Measurements from ENCODE around the gene TRUB2.
A peak's percentile ranks its signal among the peaks of the same experiment; 100 is the strongest.

Gene TRUB2, protein sequence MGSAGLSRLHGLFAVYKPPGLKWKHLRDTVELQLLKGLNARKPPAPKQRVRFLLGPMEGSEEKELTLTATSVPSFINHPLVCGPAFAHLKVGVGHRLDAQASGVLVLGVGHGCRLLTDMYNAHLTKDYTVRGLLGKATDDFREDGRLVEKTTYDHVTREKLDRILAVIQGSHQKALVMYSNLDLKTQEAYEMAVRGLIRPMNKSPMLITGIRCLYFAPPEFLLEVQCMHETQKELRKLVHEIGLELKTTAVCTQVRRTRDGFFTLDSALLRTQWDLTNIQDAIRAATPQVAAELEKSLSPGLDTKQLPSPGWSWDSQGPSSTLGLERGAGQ

DNA sequence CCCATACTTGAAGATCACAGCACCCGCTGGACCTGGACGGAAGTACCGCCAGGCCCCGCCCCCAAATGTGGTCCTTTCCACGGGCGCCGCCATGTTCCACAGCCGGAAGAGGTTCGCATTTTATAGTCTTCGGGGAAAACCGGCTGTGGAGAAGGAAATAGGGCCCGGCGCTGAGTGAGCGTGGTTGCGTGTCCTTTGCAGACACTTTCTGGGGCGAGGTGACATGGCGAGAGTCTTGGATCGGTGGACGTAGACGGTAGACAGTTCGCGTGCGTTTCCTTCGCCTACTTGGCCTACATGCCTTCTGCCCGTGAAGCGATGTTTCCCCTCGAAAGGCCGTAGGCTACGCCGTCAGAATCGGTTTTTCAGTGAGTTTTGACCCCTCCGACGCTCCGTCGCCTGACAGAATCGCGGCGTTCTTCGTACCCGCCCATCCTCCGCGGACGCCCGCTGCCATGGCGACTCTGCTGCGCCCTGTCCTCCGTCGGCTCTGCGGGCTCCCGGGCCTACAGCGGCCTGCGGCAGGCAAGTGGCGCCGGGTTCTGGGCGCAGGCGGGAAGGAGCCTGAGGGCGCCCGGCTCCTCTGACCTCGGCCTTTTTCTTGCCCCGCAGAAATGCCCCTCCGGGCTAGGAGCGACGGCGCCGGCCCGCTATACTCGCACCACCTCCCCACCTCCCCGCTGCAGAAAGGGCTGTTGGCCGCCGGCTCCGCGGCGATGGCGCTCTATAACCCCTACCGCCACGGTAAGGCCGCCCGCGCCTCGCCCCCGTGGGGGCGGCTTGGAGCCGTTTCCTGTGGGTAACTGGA is at the start of gene TRUB2, which contains the start of gene COQ4:
Gene TRUB2 (minus strand): TSS at position 44 of the 808 bp plus-strand sequence. CDS start 39 bp downstream, at position 5.
Gene COQ4 (plus strand): TSS at position 436 of the 808 bp plus-strand sequence. CDS start 20 bp downstream, at position 456.
- Histone ChIP-seq H3K4me2 (peak within 1 kb of the TSS; percentile 90), H3K4me3 (peak within 1 kb of the TSS; percentile 86), H3K36me3 (peaks cover 70% of the 10 kb centered on the region), H3K27me3 (no peaks in the 10 kb centered on the region), H3K27ac (peak within 1 kb of the TSS; percentile 92), H3K9ac (peak within 1 kb of the TSS; percentile 87), H4K20me1 (peaks cover 12% of the 10 kb centered on the region; the same call in 1 of the 2 replicates), H3K4me1 (peaks cover 24% of the 10 kb centered on the region), H3K9me3 (no peaks in the 10 kb centered on the region)
- no peak for TF ChIP-seq Cebpa-rat (IDR thresholded peaks at IDR 0.05)

DNA sequence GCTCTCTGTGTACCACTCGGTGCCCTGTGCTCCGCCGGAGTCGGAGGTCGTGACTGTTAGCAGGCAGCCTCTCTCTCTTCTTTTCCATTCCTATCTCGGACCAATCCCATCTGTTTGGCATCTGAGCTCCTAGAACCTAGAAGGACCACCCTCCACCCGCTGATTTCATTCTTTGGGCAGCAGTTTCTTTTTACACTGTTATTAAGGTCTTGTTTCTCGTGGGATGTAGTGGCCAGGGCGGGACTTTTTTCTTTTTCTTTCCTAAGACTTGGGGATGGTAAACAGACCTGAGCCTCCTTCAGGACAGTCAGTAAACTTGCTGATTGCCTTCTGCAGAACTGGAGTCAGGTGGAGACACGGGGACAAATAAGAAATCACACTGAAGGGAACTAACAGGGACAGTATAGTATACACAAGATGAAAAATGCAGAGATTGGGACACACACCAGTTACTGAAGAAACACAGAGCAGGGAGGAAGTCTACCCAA is 49.4 kb upstream of the TRUB2 start:
- peaks cover 21% of the 10 kb centered on the region for H3K4me1 ChIP-seq
- peak overlapping the region; percentile 87 for H3K9ac ChIP-seq
- peaks cover 23% of the 10 kb centered on the region for H4K20me1 ChIP-seq
- H3K27me3 ChIP-seq: no peaks in the 10 kb centered on the region
- TF ChIP-seq Cebpa-rat (IDR thresholded peaks at IDR 0.05): no peak
- peak overlapping the region; percentile 94 for H3K4me2 ChIP-seq
- peaks cover 43% of the 10 kb centered on the region for H3K36me3 ChIP-seq
- peak overlapping the region; percentile 86 for H3K4me3 ChIP-seq
- peak overlapping the region; percentile 68 for H3K27ac ChIP-seq
- no peaks in the 10 kb centered on the region for H3K9me3 ChIP-seq

DNA sequence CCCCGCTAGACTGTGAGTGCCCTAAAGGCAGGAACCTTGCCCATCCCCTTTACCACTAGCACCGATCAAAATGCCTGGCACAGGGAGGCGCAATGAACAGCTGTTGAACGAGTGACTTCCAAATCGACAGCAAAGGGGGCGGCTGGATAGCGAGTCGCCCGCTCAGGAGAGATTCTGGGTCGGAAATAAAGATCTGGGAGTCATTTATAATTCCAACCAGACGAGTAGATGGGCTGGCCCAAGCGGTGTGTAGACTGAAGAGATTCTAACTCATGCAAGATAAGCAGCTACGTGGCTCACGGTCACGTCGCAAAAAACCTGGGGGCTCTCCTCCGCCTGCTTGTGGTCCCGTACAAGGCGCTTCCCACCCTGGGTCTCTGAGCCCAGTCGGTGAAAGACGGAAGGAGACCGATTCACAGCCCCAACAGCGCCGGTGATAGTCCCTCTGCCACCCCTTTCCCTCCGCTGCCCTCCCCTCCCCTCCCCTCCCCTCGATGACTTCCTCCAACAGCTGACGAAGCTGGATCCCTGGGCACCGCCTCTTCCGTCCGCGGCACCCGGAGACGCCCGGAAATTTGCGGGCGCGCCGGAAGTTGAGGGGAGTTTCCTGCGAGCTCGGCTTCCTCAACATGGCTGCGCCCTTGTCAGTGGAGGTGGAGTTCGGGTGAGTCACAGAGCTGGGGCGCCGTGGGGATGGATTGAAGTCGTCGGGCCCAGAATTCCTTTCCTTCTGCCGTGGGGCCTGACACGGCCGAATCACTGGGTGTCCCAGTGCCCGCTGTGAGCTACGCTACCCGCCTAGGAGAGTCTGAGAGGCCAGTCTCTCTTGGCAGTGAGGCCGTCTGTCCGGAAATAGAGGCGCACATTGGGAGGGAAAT is 48.7 kb upstream of the TRUB2 start, which contains the start of gene URM1:
Gene URM1 (plus strand): TSS at position 623 of the 878 bp plus-strand sequence. CDS start 7 bp downstream, at position 630.
- no peaks in the 10 kb centered on the region for H3K9me3 ChIP-seq
- peak within 1 kb of the TSS; percentile 79 for H3K27ac ChIP-seq
- peaks cover 22% of the 10 kb centered on the region for H3K4me1 ChIP-seq
- peaks cover 16% of the 10 kb centered on the region for H4K20me1 ChIP-seq
- H3K27me3 ChIP-seq: no peaks in the 10 kb centered on the region
- peak within 1 kb of the TSS; percentile 94 for H3K4me2 ChIP-seq
- TF ChIP-seq Cebpa-rat (IDR thresholded peaks at IDR 0.05): no peak
- H3K36me3 ChIP-seq: peaks cover 36% of the 10 kb centered on the region
- H3K4me3 ChIP-seq: peak within 1 kb of the TSS; percentile 86
- peak within 1 kb of the TSS; percentile 87 for H3K9ac ChIP-seq

DNA sequence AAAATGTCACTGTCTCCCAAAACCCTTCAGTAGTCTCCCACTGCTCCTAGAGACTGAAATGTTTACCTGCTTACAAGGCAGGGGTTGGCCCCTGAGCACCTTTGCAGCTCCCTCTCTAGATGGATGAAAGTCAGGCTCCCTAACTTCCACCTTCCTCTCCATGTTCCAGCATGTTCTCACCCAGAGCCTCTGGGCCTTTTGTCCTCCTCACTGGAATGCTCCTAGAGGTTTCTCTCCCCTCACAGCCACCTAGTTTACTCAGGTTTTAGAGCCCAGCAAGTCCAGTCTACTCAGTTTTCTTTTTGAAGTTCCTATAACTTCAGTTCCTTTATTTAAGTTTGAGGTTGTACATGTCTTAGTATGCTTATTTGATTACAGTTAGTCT is 48.1 kb upstream of the TRUB2 start:
- H3K27ac ChIP-seq: peak overlapping the region; percentile 79
- no peaks in the 10 kb centered on the region for H3K27me3 ChIP-seq
- H3K4me1 ChIP-seq: peaks cover 28% of the 10 kb centered on the region
- no peaks in the 10 kb centered on the region for H3K9me3 ChIP-seq
- H3K4me2 ChIP-seq: peak overlapping the region; percentile 93
- peak overlapping the region; percentile 87 for H3K9ac ChIP-seq
- peaks cover 30% of the 10 kb centered on the region for H3K36me3 ChIP-seq
- H4K20me1 ChIP-seq: peaks cover 10% of the 10 kb centered on the region
- TF ChIP-seq Cebpa-rat (IDR thresholded peaks at IDR 0.05): no peak
- H3K4me3 ChIP-seq: peak overlapping the region; percentile 86

DNA sequence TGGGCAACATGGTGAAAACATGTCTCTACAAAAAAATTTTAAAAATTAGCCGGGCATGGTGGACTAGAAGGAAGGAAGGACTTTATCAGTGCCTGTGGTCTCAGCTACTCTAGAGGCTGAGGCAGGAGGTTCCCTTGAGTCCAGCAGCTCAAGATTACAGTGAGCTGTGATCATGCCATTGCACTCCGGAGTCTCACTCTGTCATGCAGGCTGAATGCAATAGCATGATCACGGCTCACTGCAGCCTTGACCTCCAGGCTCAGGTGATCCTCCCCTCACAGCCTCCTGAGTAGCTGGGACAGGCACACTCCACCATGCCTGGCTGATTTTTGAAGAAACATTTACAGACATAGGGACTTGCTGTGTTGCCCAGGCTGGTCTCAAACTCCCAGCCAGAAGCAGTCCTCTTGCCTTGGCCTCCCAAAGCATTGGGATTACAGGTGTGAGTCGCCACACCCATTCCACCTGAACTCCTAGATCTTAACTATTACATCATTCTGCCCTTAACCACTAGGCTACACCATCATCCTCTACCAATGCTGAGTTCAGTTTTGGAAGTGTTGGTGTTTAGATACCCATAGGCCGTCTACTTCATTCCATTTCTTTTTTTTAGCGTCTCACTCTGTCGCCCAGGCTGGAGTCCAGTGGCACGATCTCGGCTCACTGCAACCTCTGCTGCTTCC is 46.9 kb upstream of the TRUB2 start:
- Histone ChIP-seq H3K4me2 (no peak overlapping the region), H3K36me3 (peaks cover 18% of the 10 kb centered on the region), H3K27me3 (no peaks in the 10 kb centered on the region), H3K4me3 (no peak overlapping the region), H3K9ac (no peak overlapping the region), H3K4me1 (peaks cover 40% of the 10 kb centered on the region), H4K20me1 (no peaks in the 10 kb centered on the region; the same call in 1 of the 2 replicates), H3K9me3 (no peaks in the 10 kb centered on the region), H3K27ac (no peak overlapping the region)
- no peak for TF ChIP-seq Cebpa-rat (IDR thresholded peaks at IDR 0.05)

DNA sequence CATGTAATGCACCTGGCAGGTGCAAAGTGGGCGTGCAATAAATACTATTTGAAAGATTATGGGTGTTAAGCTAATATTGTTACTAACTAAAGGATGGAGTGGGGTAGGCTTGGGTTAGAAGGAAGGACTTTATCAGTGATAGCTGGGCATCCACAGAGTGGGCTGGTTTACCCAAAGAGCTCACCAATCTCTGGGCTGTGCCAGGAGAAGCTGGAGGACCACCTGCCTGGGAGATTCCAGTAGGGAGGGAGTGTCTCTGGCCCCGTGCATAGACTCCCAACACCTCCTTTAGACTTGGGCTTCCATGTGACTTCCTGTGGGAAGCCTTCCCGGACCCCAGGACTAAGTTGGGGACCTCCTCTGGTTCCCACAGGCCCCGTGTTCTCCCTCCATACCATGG is 43.3 kb upstream of the TRUB2 start:
- Histone ChIP-seq H4K20me1 (no peaks in the 10 kb centered on the region), H3K36me3 (no peaks in the 10 kb centered on the region), H3K9me3 (no peaks in the 10 kb centered on the region), H3K4me1 (peaks cover 54% of the 10 kb centered on the region), H3K4me3 (peak overlapping the region; percentile 63), H3K27ac (peak overlapping the region; percentile 96), H3K4me2 (peak overlapping the region; percentile 91), H3K9ac (peak overlapping the region; percentile 86), H3K27me3 (no peaks in the 10 kb centered on the region)
- TF ChIP-seq Cebpa-rat (IDR thresholded peaks at IDR 0.05): no peak

DNA sequence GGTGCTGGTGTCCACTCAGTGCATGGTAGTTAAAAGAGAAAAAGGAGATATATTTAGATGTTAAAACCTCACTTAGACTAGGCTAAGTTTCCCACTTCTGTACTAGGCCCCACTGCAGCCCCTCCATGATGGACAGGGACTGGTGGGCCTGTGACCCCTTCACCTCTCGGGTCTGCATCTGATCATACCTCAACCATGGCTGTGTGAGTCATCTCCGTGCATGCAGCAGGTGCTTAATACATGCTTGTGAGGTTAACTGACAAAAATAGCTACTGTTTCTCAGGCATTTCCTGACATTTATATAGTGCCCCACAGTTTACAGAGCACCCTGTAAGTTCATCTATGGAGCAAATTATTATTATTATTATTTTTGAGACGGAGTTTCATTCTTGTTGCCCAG is 40.5 kb upstream of the TRUB2 start:
- TF ChIP-seq Cebpa-rat (IDR thresholded peaks at IDR 0.05): no peak
- Histone ChIP-seq H3K4me3 (no peak overlapping the region), H4K20me1 (no peaks in the 10 kb centered on the region), H3K27me3 (no peaks in the 10 kb centered on the region), H3K36me3 (peaks cover 7% of the 10 kb centered on the region; the same call in 1 of the 2 replicates), H3K4me1 (peaks cover 46% of the 10 kb centered on the region), H3K9me3 (no peaks in the 10 kb centered on the region), H3K27ac (no peak overlapping the region), H3K9ac (no peak overlapping the region), H3K4me2 (0 out of 2 replicates have a peak overlapping the region, but pooled peaks have one; percentile 88)

DNA sequence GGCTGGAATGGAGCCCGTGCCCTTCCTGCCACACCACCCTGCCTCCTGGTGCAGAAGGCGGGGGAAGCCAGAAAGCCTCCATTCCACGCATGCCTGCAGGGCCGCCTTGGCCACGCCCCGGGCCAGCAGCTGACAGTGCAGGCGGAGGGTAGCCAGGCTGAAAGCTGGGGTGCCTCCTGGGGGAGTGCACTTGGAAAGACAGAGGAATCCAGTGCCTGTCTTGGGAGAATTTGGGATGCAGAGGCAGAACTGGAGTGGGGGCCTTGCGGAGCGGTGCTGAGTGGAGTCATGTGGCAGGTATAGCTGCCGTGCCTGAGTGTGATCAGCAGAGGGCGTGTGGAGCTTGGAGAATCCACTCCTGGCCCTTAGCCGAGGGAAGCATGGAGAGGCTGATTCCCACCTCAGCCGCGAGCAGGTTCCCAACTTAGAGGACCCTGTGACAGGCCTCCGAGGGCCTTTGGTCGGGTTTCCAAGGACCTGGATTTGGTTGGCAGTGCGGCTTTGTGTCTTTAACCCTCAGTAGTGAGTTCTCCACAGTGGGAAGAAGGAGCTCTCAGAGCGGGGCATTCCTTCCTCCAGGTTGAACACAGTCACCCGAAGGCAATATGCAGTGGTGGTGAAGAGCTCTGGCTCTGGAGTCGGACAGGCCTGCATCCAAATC is 39.9 kb upstream of the TRUB2 start:
- peak overlapping the region; percentile 60 for H3K9ac ChIP-seq
- peak overlapping the region; percentile 43; the same call in 1 of the 2 replicates for H3K27ac ChIP-seq
- no peaks in the 10 kb centered on the region for H3K9me3 ChIP-seq
- TF ChIP-seq Cebpa-rat (IDR thresholded peaks at IDR 0.05): no peak
- peaks cover 46% of the 10 kb centered on the region for H3K4me1 ChIP-seq
- H3K27me3 ChIP-seq: no peaks in the 10 kb centered on the region
- peak overlapping the region; percentile 88 for H3K4me2 ChIP-seq
- H4K20me1 ChIP-seq: no peaks in the 10 kb centered on the region
- peak overlapping the region; percentile 61 for H3K4me3 ChIP-seq
- peaks cover 14% of the 10 kb centered on the region; the same call in 1 of the 2 replicates for H3K36me3 ChIP-seq

All from BLaER1 (cell line).